K562 (cell line): ENCODE results near the gene MYCBP. TPM values are rescaled to one million over a fixed set of nuclear protein-coding genes. Genes with fewer than 3 reads are reported as not detected.

Source experiments
- ATAC-seq: fragments of 200-7000 bp; cut with Tn5 transposase; 3 replicates; pipeline ENCODE4 v1.9.1; 2020; ENCODE audit warnings: moderate library complexity
- BruUV-seq: library from RNA; stranded (reverse); fragments of 400-500 nt; replicated peaks from 2 replicates; lab custom pipeline; 2021; lab: Mats Ljungman, UMichigan
- CTCF ChIA-PET: fragments of 300-600 bp; formaldehyde crosslinking; extraction: SDS; loops from one replicate; lab custom pipeline; 2021; ENCODE audit warnings: low intra/inter-chr PET ratio; lab: Yijun Ruan, JAX
- POLR2A ChIA-PET: fragments of 300-600, 350-650 bp; sonication (Branson Sonifier 250); formaldehyde crosslinking; extraction: SDS; loops from one replicate; lab custom pipeline; 2021; ENCODE audit warnings: antibody characterized with exemption, inconsistent platforms; lab: Yijun Ruan, JAX
- DNase-seq, 4 experiments: peaks; one replicate each; pipeline versions ENCODE4 v3.0.0 to v3.0.0-alpha.2; 2011 to 2018; ENCODE audit warnings: low spot score in 3 of 4, mixed read lengths in 3 of 4; ENCODE audit errors: extremely low read depth in 1 of 4
- FAIRE-seq: peaks from 2 replicates; lab custom pipeline; 2011; peaks lifted over from hg19 to GRCh38; lab: Jason Lieb, UNC
- H2AFZ ChIP-seq: 2 replicates; pipeline ENCODE4 v1.6.0; 2011; ENCODE audit warnings: low read depth, low read length, control low read depth, inconsistent platforms
- H3K27ac ChIP-seq: fragments of 200-600 bp; 3 replicates; pipeline ENCODE4 v1.8.0; 2011; ENCODE audit warnings: low read depth, mild to moderate bottlenecking, control low read depth, inconsistent platforms, low read length, moderate library complexity, mixed read lengths; ENCODE audit errors: extremely low read depth
- H3K27me3 ChIP-seq, 2 experiments: fragments of 300-600 bp in 1 of 2; 2 replicates in 1 of 2; 3 replicates in 1 of 2; pipeline versions ENCODE4 v1.6.0 to v1.8.0; 2011; ENCODE audit warnings: inconsistent platforms in 2 of 2, low read length in 2 of 2, mild to moderate bottlenecking in 1 of 2, mixed read lengths in 1 of 2, moderate library complexity in 1 of 2; ENCODE audit not compliant: control insufficient read depth in 2 of 2, insufficient read depth in 2 of 2
- H3K36me3 ChIP-seq: fragments of 300-600 bp; 3 replicates; pipeline ENCODE4 v1.8.0; 2011; ENCODE audit warnings: mild to moderate bottlenecking, low read length, inconsistent platforms; ENCODE audit not compliant: control insufficient read depth, insufficient read depth
- H3K4me1 ChIP-seq, 2 experiments: fragments of 200-600 bp in 1 of 2; replicated peaks in 1 of 2; 2 replicates in 1 of 2; 3 replicates in 1 of 2; pipeline versions ENCODE4 v1.5.1 to v1.8.0; 2011; ENCODE audit warnings: inconsistent platforms in 2 of 2, low read length in 2 of 2, mild to moderate bottlenecking in 1 of 2, mixed read lengths in 1 of 2, moderate library complexity in 1 of 2; ENCODE audit not compliant: control insufficient read depth in 2 of 2, insufficient read depth in 2 of 2
- H3K4me2 ChIP-seq: 2 replicates; pipeline ENCODE4 v1.6.1; 2011; ENCODE audit warnings: low read length, control low read depth, inconsistent platforms, mixed read lengths; ENCODE audit not compliant: insufficient read depth
- H3K4me3 ChIP-seq: fragments of 200-600 bp; sonication (generic), shearing (Covaris generic); 2 replicates; pipeline ENCODE4 v1.5.1; 2016; ENCODE audit warnings: control low read depth, inconsistent platforms
- H3K79me2 ChIP-seq: fragments of 200-600 bp; 3 replicates; pipeline ENCODE4 v1.8.0; 2011; ENCODE audit warnings: low read length, inconsistent platforms; ENCODE audit not compliant: control insufficient read depth, insufficient read depth
- H3K9ac ChIP-seq, 2 experiments: 2 replicates each; pipeline versions ENCODE4 v1.6.0 to v1.6.1; 2011; ENCODE audit warnings: low read depth in 2 of 2, low read length in 2 of 2, control low read depth in 1 of 2, inconsistent platforms in 1 of 2, mild to moderate bottlenecking in 1 of 2, mixed read lengths in 1 of 2; ENCODE audit not compliant: insufficient read depth in 1 of 2
- H3K9me1 ChIP-seq: one replicate; pipeline ENCODE4 v1.6.0; 2011; ENCODE audit warnings: inconsistent platforms, mild to moderate bottlenecking, low read length, moderate library complexity; ENCODE audit not compliant: control insufficient read depth, insufficient read depth
- H3K9me3 ChIP-seq: replicated peaks from 2 replicates; pipeline ENCODE4 v1.5.1; 2011; ENCODE audit warnings: low read depth, low read length, inconsistent platforms; ENCODE audit not compliant: control insufficient read depth, insufficient read depth
- H4K20me1 ChIP-seq: replicated peaks from 2 replicates; pipeline ENCODE4 v1.6.1; 2011; ENCODE audit warnings: low read length, inconsistent platforms, mixed read lengths; ENCODE audit not compliant: control insufficient read depth, insufficient read depth
- ARHGAP35 ChIP-seq: fragments of 450-650 bp; IDR thresholded peaks from 2 replicates; pipeline ENCODE4 v1.6.1; 2018; ENCODE audit not compliant: partially characterized antibody
- ZC3H8 ChIP-seq: fragments of 450-650 bp; IDR thresholded peaks from 2 replicates; pipeline ENCODE4 v1.6.1; 2017
- ZNF224 ChIP-seq: sonication (generic); formaldehyde crosslinking; IDR thresholded peaks from 2 replicates; pipeline ENCODE4 v1.8.0; 2022; ENCODE audit warnings: mild to moderate bottlenecking, missing genetic modification reagents
- ZNF239 ChIP-seq: fragments of 250-450 bp; sonication (Bioruptor Pico); IDR thresholded peaks from 2 replicates; pipeline ENCODE4 v1.4.0; 2020; ENCODE audit warnings: mild to moderate bottlenecking
- ZNF280B ChIP-seq: fragments of 250-450 bp; sonication (Bioruptor Pico); IDR thresholded peaks from 2 replicates; pipeline ENCODE4 v1.5.1; 2021; ENCODE audit warnings: mild to moderate bottlenecking
- ZNF444 ChIP-seq: fragments of 250-450 bp; sonication (Bioruptor Pico); IDR thresholded peaks from 2 replicates; pipeline ENCODE4 v1.4.0; 2020; ENCODE audit warnings: mild to moderate bottlenecking, moderate library complexity
- WGBS: fragments of 100-300 bp; shearing (Covaris generic); methylation state at CpG from one replicate; pipeline ENCODE4 v1.1.6; 2016; ENCODE audit warnings: low coverage, mixed read lengths; ENCODE audit not compliant: insufficient coverage; ENCODE audit errors: missing lambda C conversion rate; 5-methylcytosine and 5-hydroxymethylcytosine counted together
- in situ Hi-C: fragments of 300-500 bp; cut with MboI; formaldehyde crosslinking; loops from 4 replicates; pipeline ENCODE4 v1.15.0; 2018; ENCODE audit warnings: inconsistent platforms, mixed read lengths
- intact Hi-C: fragments of 100-400 bp; cut with micrococcal nuclease; formaldehyde crosslinking; loops from 2 replicates; pipeline ENCODE4 v1.14.2; 2022
- polyA plus RNA-seq, 8 experiments: library from polyadenylated mRNA; depleted of rRNA in 4 of 8; stranded (reverse) in 5 of 8; unstranded in 3 of 8; fragments of >200 nt; fragmentation: Nextera tagmentation in 2 of 8; fragmentation: Illumina TruSeq in 1 of 8; extraction: Ambion mirVana in 2 of 8; extraction: Trizol in 1 of 8; gene quantifications; 2 replicates each; pipeline versions ENCODE4 v1.2.1 to v1.2.3, GENCODE V29; 2011 to 2014; ENCODE audit warnings: inconsistent platforms in 1 of 8, missing spikeins in 1 of 8
- total RNA-seq, 7 experiments: library from RNA; depleted of rRNA in 6 of 7; stranded (reverse); fragments of >200 nt in 6 of 7; fragmentation: Illumina TruSeq in 2 of 7; extraction: Trizol in 2 of 7; gene quantifications; 2 replicates each; pipeline versions ENCODE4 v1.2.1 to v1.2.3, GENCODE V29; 2011 to 2021; ENCODE audit warnings: low replicate concordance in 1 of 7

MYCBP gene
- total and polyA plus RNA-seq, 9 of the 15 experiments (the other 6 are each of a cell fraction or from before 2014, with no cell fraction given): 32.3 to 253 (median 72.9) TPM

DNA sequence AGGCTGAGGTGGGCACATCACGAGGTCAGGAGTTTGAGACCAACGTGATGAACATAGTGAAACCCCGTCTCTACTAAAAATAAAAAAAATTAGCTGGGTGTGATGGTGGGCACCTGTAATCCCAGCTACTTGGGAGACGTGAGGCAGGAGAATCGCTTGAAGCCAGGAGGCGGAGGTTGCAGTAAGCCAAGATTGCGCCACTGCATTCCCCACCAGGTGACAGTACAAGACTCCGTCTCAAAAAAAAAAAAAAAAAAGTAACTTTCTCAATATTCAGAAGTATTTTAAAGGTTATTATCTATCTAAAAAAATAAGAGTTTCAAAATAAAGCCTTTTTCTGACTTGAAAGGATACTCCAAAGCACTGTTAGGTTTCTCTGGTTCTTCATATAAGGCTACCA, 5.9 kb downstream of the MYCBP start:
- Histone ChIP-seq H3K9me1 (no peaks in the 10 kb centered on the region), H3K9ac (no peak overlapping the region), H3K4me3 (no peak overlapping the region), H3K4me2 (no peak overlapping the region), H3K27ac (no peak overlapping the region), H3K27me3 (no peaks in the 10 kb centered on the region), H4K20me1 (0 out of 2 replicates have a peak, but pooled peaks cover 5% of the 10 kb centered on the region), H3K9me3 (no peaks in the 10 kb centered on the region), H2AFZ (no peak overlapping the region), H3K4me1 (peaks cover 0 to 5% of the 10 kb centered on the region in 2 experiments; a peak in 2 of 5 replicates), H3K79me2 (peaks cover 14% of the 10 kb centered on the region), H3K36me3 (peaks cover 55% of the 10 kb centered on the region)
- FAIRE-seq: no peak
- intact Hi-C loops: no loop called here
- in situ Hi-C loops: no loop called here
- BruUV-seq: no TSS peak
- DNase-seq: no peak
- POLR2A ChIA-PET: no interaction called here
- no peak for TF ChIP-seq ZNF224 (CRISPR knock-in tag)
- TF ChIP-seq ZC3H8: no peak
- TF ChIP-seq ZNF239 (CRISPR knock-in tag): no peak
- no peak for TF ChIP-seq ZNF280B
- TF ChIP-seq ZNF444 (CRISPR knock-in tag): no peak
- TF ChIP-seq ARHGAP35: no peak
- WGBS: 91% methylated on average over 8 of the region's 8 CpGs
- ATAC-seq: no peak
- CTCF ChIA-PET: no interaction called here
